Kidney glomerular epithelial cell (primary cell): Measurements from ENCODE around the gene HOXB9.

ENCODE experiments used
- DNase-seq: peaks from one replicate; lab custom pipeline; 2025; lab: John Stamatoyannopoulos, UW

HOXB9 gene

GRCh38 chr17:48610282-48611211, 15.6 kb downstream of the HOXB9 start, which contains the start of gene HOXB7:
Gene HOXB7 (minus strand): TSS chr17:48611017. CDS start chr17:48610918, 99 bp downstream.
- DNase-seq = peak; percentile 42

- no peak for DNase-seq
Measured at GRCh38 chr17:48609759-48610281, 16.3 kb downstream of the HOXB9 start.

GRCh38 chr17:48609033-48609432, 17.1 kb downstream of the HOXB9 start:
- no peak for DNase-seq

- no peak for DNase-seq
Measured at GRCh38 chr17:48608494-48608834, 17.7 kb downstream of the HOXB9 start.

- DNase-seq = no peak
Measured at GRCh38 chr17:48606892-48607614, 19.1 kb downstream of the HOXB9 start.

GRCh38 chr17:48605991-48606891, 19.9 kb downstream of the HOXB9 start:
- no peak for DNase-seq

- DNase-seq = no peak
Measured at GRCh38 chr17:48605409-48605919, 20.7 kb downstream of the HOXB9 start.

- DNase-seq = peak; percentile 76
Measured at GRCh38 chr17:48604770-48605329, 21.3 kb downstream of the HOXB9 start, which contains the start of gene HOXB6. Gene HOXB6 (minus strand): TSS chr17:48604986. CDS start chr17:48598150, 6,836 bp downstream.

GRCh38 chr17:48603959-48604769, 22.0 kb downstream of the HOXB9 start:
- peak; percentile 62 for DNase-seq

GRCh38 chr17:48601539-48602425, 24.4 kb downstream of the HOXB9 start:
- DNase-seq = peak; percentile 62

GRCh38 chr17:48601207-48601538, 25.0 kb downstream of the HOXB9 start:
- DNase-seq = no peak

GRCh38 chr17:48600244-48601098, 25.7 kb downstream of the HOXB9 start:
- DNase-seq = peak; percentile 57

GRCh38 chr17:48599354-48599753, 26.8 kb downstream of the HOXB9 start:
- no peak for DNase-seq

- no peak for DNase-seq
Measured at GRCh38 chr17:48598736-48599135, 27.4 kb downstream of the HOXB9 start.

GRCh38 chr17:48597778-48598631, 28.2 kb downstream of the HOXB9 start:
- peak; percentile 32 for DNase-seq

- no peak for DNase-seq
Measured at GRCh38 chr17:48597528-48597777, 28.7 kb downstream of the HOXB9 start.

- no peak for DNase-seq
Measured at GRCh38 chr17:48596735-48597527, 29.2 kb downstream of the HOXB9 start.
